Dedifferentiated amniotic fluid mesenchymal stem cell (primary cell): ENCODE data around the gene UNKL.

Experiments used
- DNase-seq: peaks from one replicate; pipeline ENCODE4 v3.0.0-alpha.2; 2016; ENCODE audit errors: extremely low spot score

The UNKL gene

DNA sequence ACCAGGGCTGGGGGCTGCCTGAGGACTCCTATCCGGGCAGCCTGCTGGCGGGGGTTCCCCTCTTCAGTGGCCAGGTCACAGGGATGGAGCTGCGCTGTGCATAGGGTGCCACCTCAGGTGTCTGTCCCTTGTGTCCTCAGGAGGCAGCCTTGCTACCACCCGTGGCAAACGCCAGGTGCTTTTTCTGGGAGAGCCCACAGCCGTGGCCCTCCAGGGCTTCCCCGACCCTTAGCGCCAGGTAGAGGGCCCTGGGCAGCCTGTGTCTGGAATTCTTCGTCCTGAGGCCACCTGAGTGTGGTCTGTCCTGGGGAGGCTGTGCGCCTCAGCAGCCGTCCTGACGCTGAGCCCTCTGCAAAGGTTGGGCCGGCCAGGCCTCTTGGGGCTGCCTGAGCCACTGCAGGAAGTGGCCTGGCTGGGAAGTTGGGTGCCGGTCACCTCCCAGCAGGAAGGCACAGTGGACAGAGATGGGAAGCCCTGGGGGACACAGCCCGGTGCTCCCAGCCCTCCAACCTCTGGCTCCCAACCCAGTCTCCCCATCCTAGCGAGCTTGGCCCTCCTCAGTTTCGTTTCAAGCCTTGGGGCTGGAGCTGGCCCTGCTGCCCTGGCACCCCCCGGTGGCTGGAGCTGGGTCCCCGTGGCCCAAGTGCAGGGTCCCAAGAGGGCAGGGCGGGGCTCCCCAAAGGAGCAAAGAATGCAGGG lies 88.7 kb downstream of the UNKL start:
- no peak for DNase-seq

DNA sequence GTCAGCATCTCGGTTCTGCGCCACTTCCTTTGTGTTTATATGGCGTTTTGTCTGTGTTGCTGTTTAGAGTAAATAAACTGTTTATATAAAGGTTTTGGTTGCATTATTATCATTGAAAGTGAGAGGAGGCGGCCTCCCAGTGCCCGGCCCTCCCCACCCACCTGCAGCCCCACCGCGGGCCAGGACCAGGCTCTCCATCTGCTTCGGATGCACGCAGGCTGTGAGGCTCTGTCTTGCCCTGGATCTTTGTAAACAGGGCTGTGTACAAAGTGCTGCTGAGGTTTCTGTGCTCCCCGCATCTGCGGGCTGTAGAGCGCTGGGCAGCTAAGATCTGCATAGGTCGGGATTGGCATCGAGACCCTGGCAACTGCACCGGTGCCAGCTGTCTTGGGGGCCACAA lies 89.2 kb downstream of the UNKL start:
- DNase-seq, result no peak

DNA sequence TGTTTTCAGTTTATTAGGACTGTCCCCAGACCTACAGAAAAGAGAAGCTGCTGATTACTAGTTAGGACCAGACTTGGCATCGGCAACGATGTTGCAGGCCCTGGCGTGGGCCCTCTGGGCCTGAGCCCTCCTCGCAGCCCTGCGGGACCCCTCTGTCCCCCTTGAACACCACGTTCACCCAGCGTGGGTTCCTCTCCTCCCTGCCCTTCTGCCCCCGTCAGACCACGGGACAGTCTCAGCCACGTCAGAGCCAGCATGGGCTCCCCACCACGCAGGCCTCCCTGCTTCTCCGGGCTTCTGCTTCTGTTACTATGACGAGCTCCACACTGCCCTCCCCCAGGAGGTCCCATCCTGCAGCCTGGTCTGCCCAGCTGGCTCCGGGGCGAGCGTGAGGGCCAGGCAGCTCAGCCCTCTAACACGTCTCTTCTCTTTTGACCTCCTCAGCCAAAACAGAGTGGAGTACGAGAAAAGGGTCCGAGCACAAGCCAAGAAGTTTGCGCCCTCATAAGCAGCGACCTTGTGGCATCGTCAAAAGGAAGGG lies 90.1 kb downstream of the UNKL start:
- DNase-seq, result no peak

DNA sequence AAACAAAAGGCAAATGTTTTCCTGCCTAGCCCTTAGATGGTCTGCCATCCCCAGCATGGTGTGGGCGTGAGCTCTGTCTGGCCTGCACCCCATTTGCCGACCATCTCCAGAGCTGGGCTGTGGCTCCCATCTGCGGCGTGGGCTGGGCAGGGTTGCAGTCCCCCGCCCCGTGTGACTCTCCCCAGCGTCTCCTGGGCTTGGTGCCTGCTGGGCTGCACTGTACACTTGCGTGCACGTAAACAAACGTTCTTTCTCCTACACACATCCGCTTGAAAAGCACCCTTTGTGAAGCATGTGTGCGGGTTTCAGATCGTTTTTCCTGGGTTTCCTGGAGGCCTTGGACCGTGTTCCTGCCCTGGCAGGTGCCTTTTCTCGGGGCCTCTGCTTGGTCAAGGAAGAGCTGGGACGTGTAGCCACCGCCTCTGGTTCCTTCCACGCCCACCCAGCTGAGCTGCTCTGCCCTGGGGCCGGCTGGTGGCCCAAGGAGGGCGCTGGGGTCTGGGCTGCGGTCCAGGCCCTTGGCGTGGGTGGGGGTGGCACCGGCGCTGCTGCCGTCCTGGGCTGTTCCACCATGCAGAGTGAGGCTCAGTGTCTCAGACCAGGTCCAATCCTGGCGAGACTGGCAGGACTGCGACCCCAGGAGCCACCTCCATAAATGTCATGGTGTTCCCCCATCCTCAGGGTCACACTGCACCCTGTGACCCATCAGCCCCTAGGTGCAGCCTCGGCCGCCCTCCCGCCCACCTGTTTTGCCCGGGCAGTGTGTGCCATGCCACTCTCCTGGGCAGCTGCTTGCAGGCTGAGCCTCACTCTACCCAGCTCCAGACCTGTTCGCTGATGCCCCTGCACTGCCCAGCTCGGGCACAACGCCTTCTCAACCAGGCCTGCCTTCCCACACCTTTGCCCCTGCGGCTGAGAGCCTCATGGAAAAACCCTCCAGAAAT lies 90.9 kb downstream of the UNKL start:
- no peak for DNase-seq

DNA sequence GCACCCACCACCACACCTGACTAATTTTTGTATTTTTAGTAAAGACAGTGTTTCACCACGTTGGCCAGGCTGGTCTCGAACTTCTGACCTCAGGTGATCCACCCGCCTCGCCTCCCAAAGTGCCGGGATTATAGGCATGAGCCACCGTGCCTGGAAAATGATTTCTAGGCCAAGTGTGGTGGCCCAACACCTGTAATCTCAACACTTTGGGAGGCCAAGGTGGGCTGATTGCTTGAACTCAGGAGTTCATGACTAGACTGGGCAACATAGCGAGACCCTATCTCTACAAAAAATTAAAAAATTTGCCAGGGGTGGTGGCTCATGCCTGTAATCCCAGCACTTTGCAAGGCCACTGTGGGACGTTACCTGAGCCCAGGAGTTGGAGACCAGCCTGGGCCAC lies 92.1 kb downstream of the UNKL start:
- DNase-seq, result no peak

DNA sequence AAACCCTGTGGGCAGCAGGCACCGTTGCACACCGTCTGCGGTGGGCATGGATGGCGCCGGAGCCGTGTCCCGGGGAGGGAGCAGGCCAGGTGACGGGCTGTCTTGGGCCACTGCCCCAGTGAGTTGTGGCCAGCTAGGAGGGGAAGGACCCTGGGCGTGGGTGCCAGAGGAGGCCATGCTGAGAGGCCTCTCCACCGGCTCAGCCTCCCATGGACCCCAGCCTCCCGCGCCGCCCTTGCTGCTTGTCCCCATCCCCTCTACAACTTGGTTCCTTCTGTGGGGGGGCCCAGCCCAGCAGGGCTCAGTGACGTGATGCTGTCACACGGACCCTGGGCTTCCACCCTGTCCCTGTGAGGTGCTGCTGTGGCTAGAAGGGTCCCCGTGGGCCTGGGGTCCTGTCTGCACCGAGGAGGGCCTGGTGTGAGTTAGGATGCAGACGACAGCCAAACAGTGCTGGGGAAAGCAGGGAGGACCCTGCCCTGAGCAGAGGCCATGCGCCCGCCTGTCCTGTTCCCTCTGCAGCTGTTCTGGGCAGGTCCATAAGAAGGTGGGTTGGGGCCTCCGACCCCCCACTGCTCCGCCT lies 93.8 kb downstream of the UNKL start:
- no peak for DNase-seq

DNA sequence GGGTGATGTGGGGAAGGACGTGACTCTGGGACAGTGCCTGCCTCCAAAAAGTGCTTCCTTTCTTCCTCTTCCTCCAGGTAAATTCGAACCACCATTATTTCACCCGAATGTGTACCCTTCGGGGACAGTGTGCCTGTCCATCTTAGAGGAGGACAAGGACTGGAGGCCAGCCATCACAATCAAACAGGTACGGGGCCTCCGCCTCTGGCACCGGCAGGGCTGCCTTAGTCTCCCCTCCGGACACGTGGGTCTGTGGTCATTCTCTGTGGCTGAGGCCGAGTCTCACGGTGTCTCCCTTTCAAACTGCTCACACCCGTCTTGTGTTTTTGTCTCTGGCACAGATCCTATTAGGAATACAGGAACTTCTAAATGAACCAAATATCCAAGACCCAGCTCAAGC lies 94.4 kb downstream of the UNKL start:
- no peak for DNase-seq

DNA sequence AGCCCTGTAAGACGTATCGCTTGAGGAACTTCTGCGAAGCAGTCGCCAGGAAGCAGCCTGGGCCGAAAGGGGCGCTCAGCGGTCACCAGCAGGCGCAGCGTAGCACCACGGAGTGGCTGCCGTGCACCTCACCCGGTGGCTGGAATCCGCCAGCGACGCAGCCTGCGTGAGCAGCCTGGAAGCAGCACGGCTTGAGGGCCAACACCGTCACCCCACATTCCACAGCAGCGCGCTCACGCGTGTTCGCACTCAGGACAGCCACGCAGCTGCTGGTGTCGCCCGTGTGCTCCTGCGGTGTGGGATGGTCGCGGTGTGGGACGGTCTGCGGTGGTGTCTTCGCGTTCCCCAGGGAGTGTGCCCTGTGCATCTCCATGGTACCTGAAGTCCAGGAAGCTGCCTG lies 95.5 kb downstream of the UNKL start:
- no peak for DNase-seq

DNA sequence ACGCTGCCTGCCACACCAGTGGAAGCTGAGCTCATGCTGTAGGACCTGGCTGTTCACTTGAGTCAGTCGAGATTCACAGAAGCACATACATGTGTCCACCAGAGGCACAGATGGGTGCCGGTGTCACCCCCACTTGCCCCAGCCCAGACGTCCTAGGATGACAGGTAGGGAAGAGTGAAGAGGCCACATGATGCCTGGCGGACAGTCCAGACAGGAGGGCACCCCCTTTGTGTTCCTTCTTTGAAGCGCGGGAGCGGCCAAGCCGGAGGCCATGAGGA lies 96.3 kb downstream of the UNKL start:
- DNase-seq, result no peak

DNA sequence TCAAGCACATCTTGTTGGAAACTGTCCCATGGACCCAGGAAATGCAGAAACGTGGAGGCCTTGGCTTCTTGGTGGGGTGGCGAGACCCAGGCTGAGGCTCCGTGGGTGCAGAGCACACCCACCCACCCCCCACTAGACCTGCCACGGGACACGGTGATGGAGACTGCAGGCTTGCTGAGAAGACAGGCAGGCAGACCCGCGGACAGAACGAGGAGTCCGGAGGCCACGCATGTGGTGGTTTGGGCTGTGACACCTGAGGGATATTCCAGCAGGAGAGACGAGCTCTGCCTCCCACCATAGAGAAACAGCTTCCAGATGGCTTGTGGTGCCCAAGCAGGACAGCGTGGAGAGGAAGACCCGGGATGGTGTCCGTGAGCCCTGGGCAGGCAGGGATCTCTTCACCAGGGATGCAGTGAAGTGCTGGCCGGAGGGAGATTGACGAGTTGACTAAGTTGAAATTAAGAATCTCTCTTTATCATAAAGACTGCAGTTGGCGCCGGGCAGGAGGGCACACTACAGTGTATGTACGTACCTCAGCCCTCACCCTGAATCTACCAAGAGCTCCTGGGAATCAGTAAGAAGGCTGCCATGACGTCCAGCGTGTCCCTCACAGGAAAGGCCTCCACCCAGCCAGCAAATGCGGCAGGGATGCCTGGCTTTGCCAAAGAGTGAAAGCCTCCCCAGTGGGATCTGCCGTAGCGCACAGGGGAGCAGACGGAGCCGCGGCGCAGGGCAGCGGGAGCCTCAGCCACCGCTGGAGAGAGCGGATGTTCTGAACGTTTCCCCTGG lies 96.8 kb downstream of the UNKL start:
- DNase-seq, result no peak

DNA sequence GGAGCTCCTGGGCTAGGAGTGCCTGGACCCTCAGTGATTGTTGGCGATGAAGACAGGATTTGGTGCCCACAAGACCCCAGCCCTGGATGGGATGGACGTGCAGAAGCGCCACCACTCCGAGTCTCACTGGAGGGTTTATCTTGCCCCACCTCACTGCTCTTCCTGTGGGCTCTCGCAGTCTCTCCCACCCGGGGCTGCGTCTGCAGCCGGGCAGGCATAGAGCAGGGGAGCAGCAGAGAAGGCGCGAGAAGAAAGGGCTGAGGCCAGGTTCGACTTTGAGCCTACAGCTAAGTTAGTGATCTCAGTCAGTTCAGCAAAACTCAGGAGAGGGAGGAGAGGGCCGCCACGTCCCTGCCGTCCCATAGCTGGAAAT lies 98.5 kb downstream of the UNKL start:
- no peak for DNase-seq

DNA sequence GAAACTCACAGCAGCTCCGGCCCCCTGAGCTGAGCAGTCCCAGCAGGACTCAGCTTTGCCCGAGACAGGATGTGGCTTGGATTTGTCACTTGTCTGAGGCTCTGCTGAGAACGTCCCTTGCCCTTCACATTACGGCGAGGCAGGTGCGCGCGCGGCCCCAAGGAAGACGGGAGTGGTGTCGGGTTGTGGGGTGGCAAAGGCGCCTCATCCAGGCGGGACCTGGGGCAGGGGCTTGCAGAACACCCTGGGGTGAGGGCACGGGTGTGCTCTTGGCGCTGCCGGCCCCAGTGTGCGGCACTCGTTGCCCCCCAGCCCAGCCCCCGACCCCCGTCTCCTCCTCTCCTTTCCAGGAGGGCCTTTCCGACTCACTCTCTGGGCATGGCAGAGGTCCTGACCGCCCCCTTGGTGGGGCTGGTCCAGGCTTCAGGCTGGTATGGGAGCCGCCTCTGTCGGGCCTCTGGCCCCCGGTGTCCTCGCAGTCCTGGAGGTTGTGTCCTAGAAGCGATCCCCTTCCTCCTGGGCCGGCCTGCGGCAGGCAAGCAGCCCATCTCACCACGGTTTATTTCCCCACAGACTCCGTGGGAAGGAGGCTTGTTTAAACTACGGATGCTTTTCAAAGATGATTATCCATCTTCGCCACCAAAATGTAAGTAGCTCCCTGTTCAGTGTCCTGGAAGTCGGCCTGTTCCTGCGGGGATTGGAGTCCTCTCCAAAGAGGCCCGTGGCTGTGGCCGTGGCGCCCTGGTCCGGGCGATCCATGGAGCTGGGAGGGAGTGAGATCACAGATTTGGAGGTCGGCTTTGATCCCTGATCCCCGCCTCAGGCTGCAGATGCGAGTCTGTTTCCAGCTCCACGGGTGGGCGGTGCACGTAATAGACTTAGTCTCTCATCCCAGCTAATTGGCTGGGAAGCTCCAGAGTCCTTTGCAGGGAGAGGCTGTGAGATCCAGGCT lies 99.1 kb downstream of the UNKL start:
- no peak for DNase-seq

DNA sequence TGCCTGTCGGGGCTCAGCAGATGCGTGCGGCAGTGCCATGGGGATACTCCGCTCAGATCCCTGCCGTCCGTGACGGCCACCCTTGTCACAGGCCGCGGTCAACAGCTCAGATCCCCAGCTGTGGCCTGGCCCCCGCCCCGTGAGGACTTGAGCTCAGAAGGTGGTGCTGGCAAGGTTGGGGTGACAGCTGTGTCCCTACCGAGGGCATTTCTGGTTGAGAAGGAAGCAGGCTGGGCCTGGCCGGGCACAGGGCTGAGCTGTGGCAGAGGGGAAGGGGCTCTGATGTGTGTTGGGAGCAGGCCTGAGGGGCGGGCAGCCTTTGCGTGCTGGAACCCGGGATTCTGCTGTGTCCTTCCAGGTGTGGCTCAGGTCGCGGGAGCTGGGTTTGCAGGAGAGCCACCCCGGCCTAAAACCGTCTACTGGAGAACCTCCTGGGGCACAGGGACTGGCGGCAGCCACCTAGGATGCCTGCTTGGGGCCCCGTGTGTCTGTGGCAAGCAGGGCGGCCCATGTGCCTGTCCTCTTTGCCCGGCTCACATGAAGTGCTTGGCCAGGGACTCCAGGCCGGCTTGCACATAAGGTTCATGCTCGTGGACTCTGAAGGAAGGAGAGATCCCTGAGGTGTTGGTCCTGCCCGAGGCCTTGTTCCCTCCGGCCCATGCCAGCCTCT lies 100.0 kb downstream of the UNKL start:
- no peak for DNase-seq

DNA sequence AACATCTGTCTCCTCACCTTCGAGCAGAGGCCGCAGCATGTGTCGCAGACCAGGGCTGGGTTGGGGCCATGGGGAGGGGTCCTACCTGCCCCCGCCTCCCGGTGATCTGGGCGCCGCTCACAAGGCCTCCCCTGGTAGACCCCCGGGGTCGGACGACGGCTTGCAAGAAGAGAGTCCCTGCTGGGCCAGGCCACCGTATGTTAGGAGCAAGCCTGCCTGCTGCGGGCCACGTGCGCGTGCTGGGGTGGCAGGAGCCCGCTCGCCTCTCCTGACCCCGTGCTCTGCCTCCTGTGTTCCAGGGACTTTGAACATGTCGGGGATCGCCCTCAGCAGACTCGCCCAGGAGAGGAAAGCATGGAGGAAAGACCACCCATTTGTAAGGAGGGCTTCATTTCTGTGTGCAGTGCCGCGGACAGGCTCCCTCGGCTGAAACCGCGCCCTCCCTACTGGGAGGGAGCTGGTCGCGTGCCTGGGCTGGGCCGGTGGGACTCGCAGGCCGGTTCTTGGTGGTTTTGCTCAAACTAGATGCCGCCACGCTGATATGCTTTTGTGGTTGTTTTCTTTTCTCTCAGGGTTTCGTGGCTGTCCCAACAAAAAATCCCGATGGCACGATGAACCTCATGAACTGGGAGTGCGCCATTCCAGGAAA lies 100.7 kb downstream of the UNKL start:
- DNase-seq, result no peak
